ENCODE measurements around the gene PIGQ. TPM values are rescaled to one million over a fixed set of nuclear protein-coding genes. Genes with fewer than 3 reads are reported as not detected.
A peak's percentile ranks its signal among the peaks of the same experiment; 100 is the strongest.

The PIGQ gene
- polyA plus RNA-seq, 2 of the 4 experiments (the other 2 are of a cell fraction): 13.2 to 31.2 TPM

DNA sequence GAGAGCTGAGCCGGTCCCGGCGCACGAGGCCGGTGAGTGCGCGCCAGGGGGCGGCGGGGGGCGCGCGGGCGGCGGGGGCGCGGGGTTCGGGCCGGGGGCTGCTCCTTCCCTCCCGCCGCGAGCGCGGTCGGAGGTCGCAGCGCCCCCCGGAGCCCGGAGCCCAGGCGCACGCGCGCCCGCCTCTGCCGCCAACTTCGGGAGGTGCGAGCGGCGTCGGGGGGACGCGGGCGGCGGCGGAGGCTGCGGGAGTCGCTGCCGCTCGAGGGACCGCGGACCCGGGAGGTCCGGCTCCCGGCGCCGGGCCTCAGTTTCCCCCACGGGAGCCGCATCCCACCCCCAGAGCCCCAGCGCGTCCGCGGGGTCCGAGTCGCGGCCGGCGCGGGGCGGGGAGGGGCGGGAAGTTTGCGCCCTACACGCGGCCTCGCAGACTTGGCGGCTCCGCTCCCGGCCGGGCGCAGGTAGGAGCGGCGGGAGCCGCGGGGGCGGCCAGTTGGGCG lies 9.5 kb upstream of the PIGQ start, which contains the start of gene PRR35:
Gene PRR35, plus strand, starts transcription at position 191 of the 497 bp plus-strand sequence. CDS start 2,901 bp downstream, outside the sequence.
- POLR2A ChIA-PET: no interaction called here
- 20% methylated on average over 1 of the region's 84 CpGs for WGBS (ENCODE audit: missing lambda C conversion rate)
- no peak for DNase-seq (ENCODE audit: low read depth in 1 of 2, low spot score in 1 of 2)
- H3K9me3 ChIP-seq: no peaks in the 10 kb centered on the region
- H3K4me1 ChIP-seq: peaks cover 12% of the 10 kb centered on the region; the same call in 2 of the 3 replicates
- no peak for ATAC-seq
- TF ChIP-seq RARB (CRISPR knock-in tag; IDR thresholded peaks at IDR 0.05) (no peak), NFE2L2 (conservative IDR thresholded peaks at IDR 0.05; ENCODE audit: low read length) (no peak), CEBPB (IDR thresholded peaks at IDR 0.05) (no peak), NR3C1 (IDR thresholded peaks at IDR 0.05) (no peak), BHLHE40 (IDR thresholded peaks at IDR 0.05; ENCODE audit: low read depth, low read length) (no peak)
- peak within 1 kb of the TSS; percentile 97 for H3K4me2 ChIP-seq
- H3K27ac ChIP-seq: peak within 1 kb of the TSS; percentile 17 to 75; a peak in 3 of 6 replicates
- peak within 1 kb of the TSS; percentile 47 for H3K4me3 ChIP-seq
- no peak for FAIRE-seq
- CTCF ChIA-PET: interaction anchor here (6.1 kb wide), 1 partner anchor 13 kb away, joined by 24 read pairs; no protein-coding TSS in a partner anchor

DNA sequence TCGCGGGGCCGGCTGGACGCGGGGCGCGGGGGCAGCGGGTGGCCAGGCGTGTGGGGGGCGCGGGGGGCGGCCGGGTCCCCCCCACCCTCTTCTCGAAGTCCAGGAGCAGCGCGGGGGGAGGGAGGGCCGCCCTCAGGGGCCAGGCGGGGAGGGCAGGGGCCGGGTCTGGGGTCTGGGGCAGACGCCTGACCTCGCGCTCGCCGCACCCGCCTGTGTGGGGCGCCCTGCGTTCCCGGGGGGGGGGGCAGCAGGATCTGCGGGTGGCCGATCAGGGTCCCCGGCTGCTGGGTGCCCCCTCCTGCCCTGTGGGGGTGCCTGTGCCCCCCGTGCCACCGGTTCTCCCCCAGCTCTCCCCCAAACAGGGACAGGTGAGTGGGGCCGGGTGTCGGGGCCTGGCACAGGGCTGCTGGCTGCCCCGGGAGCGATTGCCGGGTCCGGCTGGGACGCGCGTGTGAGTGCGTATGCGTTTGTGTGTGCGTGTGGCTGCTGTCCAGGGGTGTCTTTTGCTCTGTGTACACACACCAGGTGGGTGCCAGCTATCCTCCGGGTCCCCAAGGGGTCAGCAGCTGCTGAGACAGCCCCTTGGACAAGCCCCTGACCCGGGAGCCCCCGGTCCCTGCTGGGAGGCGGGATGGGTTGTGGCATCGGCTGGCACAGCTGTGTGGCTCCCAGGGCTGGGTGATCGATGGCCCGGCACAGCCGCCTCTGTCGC lies 8.9 kb upstream of the PIGQ start:
- 80% methylated on average over 1 of the region's 54 CpGs for WGBS (ENCODE audit: missing lambda C conversion rate)
- ChIA-PET POLR2A (no interaction called here), CTCF (interaction anchor here (6.1 kb wide), 1 partner anchor 14 kb away, joined by 24 read pairs; no protein-coding TSS in a partner anchor)
- ATAC-seq: no peak
- FAIRE-seq: no peak
- DNase-seq (ENCODE audit: low read depth in 1 of 2, low spot score in 1 of 2): no peak
- no peak for TF ChIP-seq SMC3 (IDR thresholded peaks at IDR 0.05)
- no peak for TF ChIP-seq PHF8 (IDR thresholded peaks at IDR 0.05; ENCODE audit: borderline replicate concordance, low read depth)
- TF ChIP-seq HOXB13 (CRISPR knock-in tag; IDR thresholded peaks at IDR 0.05; ENCODE audit: low read depth): no peak
- no peak for TF ChIP-seq RAD21 (conservative IDR thresholded peaks at IDR 0.05 in 1 of 2, IDR thresholded peaks at IDR 0.05 in 1 of 2)
- TF ChIP-seq EHF (CRISPR knock-in tag; IDR thresholded peaks at IDR 0.05): no peak
- no peak for TF ChIP-seq MAZ (IDR thresholded peaks at IDR 0.05; ENCODE audit: borderline replicate concordance, low read depth, low read length)
- TF ChIP-seq JUNB (IDR thresholded peaks at IDR 0.05): no peak
- no peak for TF ChIP-seq HOXA7 (CRISPR knock-in tag; IDR thresholded peaks at IDR 0.05)
- TF ChIP-seq KDM1A (IDR thresholded peaks at IDR 0.05; ENCODE audit: low read depth): no peak
- no peak for TF ChIP-seq ZC3H11A (IDR thresholded peaks at IDR 0.05)
- TF ChIP-seq ESRRA (IDR thresholded peaks at IDR 0.05; ENCODE audit: borderline replicate concordance, low read length): no peak
- TF ChIP-seq ZFP36 (IDR thresholded peaks at IDR 0.05; ENCODE audit: borderline replicate concordance, partially characterized antibody): no peak
- Histone ChIP-seq H3K4me2 (peak overlapping the region; percentile 97), H3K4me1 (peaks cover 12% of the 10 kb centered on the region; the same call in 2 of the 3 replicates), H3K4me3 (peak overlapping the region; percentile 47), H3K27ac (peak overlapping the region in 1 of 2 experiments; percentile 75; a peak in 3 of 6 replicates), H3K9me3 (no peaks in the 10 kb centered on the region)

DNA sequence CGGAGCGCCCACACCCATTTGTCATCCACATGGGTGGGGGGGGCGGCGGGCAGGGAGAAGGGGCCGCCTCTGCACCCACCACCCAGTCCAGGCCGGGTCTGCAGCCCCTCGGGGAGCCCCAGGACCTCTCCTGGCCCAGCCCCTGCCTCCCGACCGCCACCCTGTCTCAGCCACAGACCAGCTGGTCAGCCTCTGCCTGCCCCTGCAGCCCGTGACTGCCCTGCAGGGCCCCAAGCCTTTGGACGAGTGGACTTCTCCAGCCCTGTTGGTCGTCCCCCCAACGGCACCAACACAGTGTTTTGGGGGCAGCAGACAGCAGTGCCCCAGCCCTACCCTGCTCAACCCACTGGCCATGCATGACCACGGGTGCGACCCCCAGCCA lies 8.4 kb upstream of the PIGQ start:
- Histone ChIP-seq H3K4me2 (no peak overlapping the region), H3K27ac (no peak overlapping the region), H3K9me3 (no peaks in the 10 kb centered on the region), H3K4me3 (no peak overlapping the region), H3K4me1 (peaks cover 12% of the 10 kb centered on the region)
- FAIRE-seq: no peak
- 61% methylated on average over 8 of the region's 15 CpGs for WGBS (ENCODE audit: missing lambda C conversion rate)
- ChIA-PET POLR2A (no interaction called here), CTCF (interaction anchor here (0.6 to 0.8 kb wide), 2 partner anchors 18 to 139 kb away, joined by 3 read pairs; no protein-coding TSS in a partner anchor)
- no peak for DNase-seq (ENCODE audit: low read depth in 1 of 2, low spot score in 1 of 2)
- no peak for TF ChIP-seq CHD2 (IDR thresholded peaks at IDR 0.05; ENCODE audit: low read length, partially characterized antibody)
- no peak for TF ChIP-seq JUN (IDR thresholded peaks at IDR 0.05)
- no peak for TF ChIP-seq ZSCAN20 (CRISPR knock-in tag; IDR thresholded peaks at IDR 0.05)
- TF ChIP-seq, protein P1, sequence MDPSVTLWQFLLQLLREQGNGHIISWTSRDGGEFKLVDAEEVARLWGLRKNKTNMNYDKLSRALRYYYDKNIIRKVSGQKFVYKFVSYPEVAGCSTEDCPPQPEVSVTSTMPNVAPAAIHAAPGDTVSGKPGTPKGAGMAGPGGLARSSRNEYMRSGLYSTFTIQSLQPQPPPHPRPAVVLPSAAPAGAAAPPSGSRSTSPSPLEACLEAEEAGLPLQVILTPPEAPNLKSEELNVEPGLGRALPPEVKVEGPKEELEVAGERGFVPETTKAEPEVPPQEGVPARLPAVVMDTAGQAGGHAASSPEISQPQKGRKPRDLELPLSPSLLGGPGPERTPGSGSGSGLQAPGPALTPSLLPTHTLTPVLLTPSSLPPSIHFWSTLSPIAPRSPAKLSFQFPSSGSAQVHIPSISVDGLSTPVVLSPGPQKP (IDR thresholded peaks at IDR 0.05; ENCODE audit: low read depth, low read length): no peak
- no peak for TF ChIP-seq KDM1A (IDR thresholded peaks at IDR 0.05; ENCODE audit: low read depth)
- no peak for TF ChIP-seq NR3C1 (IDR thresholded peaks at IDR 0.05)
- TF ChIP-seq ZFP36 (IDR thresholded peaks at IDR 0.05; ENCODE audit: borderline replicate concordance, partially characterized antibody): no peak
- no peak for TF ChIP-seq TFCP2L1 (CRISPR knock-in tag; IDR thresholded peaks at IDR 0.05)
- no peak for TF ChIP-seq MAFK (IDR thresholded peaks at IDR 0.05; ENCODE audit: partially characterized antibody)
- no peak for TF ChIP-seq FOSB (CRISPR knock-in tag; IDR thresholded peaks at IDR 0.05)
- TF ChIP-seq EHF (CRISPR knock-in tag; IDR thresholded peaks at IDR 0.05): no peak
- TF ChIP-seq, protein P2, sequence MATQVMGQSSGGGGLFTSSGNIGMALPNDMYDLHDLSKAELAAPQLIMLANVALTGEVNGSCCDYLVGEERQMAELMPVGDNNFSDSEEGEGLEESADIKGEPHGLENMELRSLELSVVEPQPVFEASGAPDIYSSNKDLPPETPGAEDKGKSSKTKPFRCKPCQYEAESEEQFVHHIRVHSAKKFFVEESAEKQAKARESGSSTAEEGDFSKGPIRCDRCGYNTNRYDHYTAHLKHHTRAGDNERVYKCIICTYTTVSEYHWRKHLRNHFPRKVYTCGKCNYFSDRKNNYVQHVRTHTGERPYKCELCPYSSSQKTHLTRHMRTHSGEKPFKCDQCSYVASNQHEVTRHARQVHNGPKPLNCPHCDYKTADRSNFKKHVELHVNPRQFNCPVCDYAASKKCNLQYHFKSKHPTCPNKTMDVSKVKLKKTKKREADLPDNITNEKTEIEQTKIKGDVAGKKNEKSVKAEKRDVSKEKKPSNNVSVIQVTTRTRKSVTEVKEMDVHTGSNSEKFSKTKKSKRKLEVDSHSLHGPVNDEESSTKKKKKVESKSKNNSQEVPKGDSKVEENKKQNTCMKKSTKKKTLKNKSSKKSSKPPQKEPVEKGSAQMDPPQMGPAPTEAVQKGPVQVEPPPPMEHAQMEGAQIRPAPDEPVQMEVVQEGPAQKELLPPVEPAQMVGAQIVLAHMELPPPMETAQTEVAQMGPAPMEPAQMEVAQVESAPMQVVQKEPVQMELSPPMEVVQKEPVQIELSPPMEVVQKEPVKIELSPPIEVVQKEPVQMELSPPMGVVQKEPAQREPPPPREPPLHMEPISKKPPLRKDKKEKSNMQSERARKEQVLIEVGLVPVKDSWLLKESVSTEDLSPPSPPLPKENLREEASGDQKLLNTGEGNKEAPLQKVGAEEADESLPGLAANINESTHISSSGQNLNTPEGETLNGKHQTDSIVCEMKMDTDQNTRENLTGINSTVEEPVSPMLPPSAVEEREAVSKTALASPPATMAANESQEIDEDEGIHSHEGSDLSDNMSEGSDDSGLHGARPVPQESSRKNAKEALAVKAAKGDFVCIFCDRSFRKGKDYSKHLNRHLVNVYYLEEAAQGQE (IDR thresholded peaks at IDR 0.05): no peak
- no peak for TF ChIP-seq HOXB5 (CRISPR knock-in tag; IDR thresholded peaks at IDR 0.05)
- TF ChIP-seq CEBPB (IDR thresholded peaks at IDR 0.05): no peak
- TF ChIP-seq SMC3 (IDR thresholded peaks at IDR 0.05): no peak
- no peak for TF ChIP-seq RARB (CRISPR knock-in tag; IDR thresholded peaks at IDR 0.05)
- peak in 1 of 2 experiments; percentile 2; a peak in 1 of 6 replicates for ATAC-seq
